Hematopoietic multipotent progenitor cell treated with erythropoietin and hydrocortisone succinate and interleukin-3 and kit ligand, for 15 days (in vitro differentiated cells): Measurements from ENCODE around the gene TBATA.
"Not testable (repeated sequence)": the region's sequence is repeated elsewhere in the genome, so short reads cannot be mapped to it uniquely, and the experiment has no call there.

ENCODE experiments used
- DNase-seq: peaks from one replicate; pipeline ENCODE4 v3.0.0-alpha.2; 2015; ENCODE audit warnings: low spot score

TBATA gene

GRCh38 chr10:70778267-70778924 is 6.8 kb downstream of the TBATA start:
- no peak for DNase-seq

GRCh38 chr10:70777063-70777875 is 7.9 kb downstream of the TBATA start:
- no peak for DNase-seq

GRCh38 chr10:70776455-70777005 is 8.6 kb downstream of the TBATA start:
- no peak for DNase-seq

GRCh38 chr10:70775679-70776454 is 9.3 kb downstream of the TBATA start:
- no peak for DNase-seq

GRCh38 chr10:70774810-70775678 is 10.1 kb downstream of the TBATA start:
- no peak for DNase-seq

- no peak for DNase-seq
Observed at GRCh38 chr10:70773965-70774809, 11.0 kb downstream of the TBATA start.

GRCh38 chr10:70773461-70773860 is 11.7 kb downstream of the TBATA start:
- DNase-seq, result no peak

- DNase-seq, result no peak
Observed at GRCh38 chr10:70772627-70773026, 12.6 kb downstream of the TBATA start.

GRCh38 chr10:70771311-70772194 is 13.6 kb downstream of the TBATA start:
- no peak for DNase-seq

- DNase-seq, result not testable (repeated sequence)
Observed at GRCh38 chr10:70770516-70770915, 14.7 kb downstream of the TBATA start.

GRCh38 chr10:70770001-70770400 is 15.2 kb downstream of the TBATA start:
- no peak for DNase-seq

- no peak for DNase-seq
Observed at GRCh38 chr10:70769121-70769520, 16.1 kb downstream of the TBATA start.

- DNase-seq, result not testable (repeated sequence)
Observed at GRCh38 chr10:70768026-70768685, 17.0 kb downstream of the TBATA start.

GRCh38 chr10:70765794-70766594 is 19.2 kb downstream of the TBATA start:
- DNase-seq, result no peak

GRCh38 chr10:70763567-70763966 is 21.6 kb downstream of the TBATA start:
- DNase-seq, result no peak

GRCh38 chr10:70762441-70763175 is 22.6 kb downstream of the TBATA start:
- no peak for DNase-seq

- DNase-seq, result no peak
Observed at GRCh38 chr10:70761727-70762350, 23.3 kb downstream of the TBATA start.
